C4-2B (cell line): ENCODE results near the gene GPS2.

Experiments used
- ZFX ChIP-seq: fragments of 450-650 bp; IDR thresholded peaks from 2 replicates; pipeline ENCODE4 v1.6.1; 2017
- TF ChIP-seq, protein P1 (sequence below): fragments of 450-650 bp; conservative IDR thresholded peaks from 2 replicates; pipeline ENCODE4 v1.5.1; 2017; ENCODE audit warnings: mild to moderate bottlenecking

- TF ChIP-seq, protein P1, sequence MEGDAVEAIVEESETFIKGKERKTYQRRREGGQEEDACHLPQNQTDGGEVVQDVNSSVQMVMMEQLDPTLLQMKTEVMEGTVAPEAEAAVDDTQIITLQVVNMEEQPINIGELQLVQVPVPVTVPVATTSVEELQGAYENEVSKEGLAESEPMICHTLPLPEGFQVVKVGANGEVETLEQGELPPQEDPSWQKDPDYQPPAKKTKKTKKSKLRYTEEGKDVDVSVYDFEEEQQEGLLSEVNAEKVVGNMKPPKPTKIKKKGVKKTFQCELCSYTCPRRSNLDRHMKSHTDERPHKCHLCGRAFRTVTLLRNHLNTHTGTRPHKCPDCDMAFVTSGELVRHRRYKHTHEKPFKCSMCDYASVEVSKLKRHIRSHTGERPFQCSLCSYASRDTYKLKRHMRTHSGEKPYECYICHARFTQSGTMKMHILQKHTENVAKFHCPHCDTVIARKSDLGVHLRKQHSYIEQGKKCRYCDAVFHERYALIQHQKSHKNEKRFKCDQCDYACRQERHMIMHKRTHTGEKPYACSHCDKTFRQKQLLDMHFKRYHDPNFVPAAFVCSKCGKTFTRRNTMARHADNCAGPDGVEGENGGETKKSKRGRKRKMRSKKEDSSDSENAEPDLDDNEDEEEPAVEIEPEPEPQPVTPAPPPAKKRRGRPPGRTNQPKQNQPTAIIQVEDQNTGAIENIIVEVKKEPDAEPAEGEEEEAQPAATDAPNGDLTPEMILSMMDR = no peak
- TF ChIP-seq ZFX = no peak
Measured at GRCh38 chr17:7313890-7314718, 1.1 kb downstream of the GPS2 start.
